Measurements from ENCODE around the gene NUP93. TPM values are rescaled to one million over a fixed set of nuclear protein-coding genes. Genes with fewer than 3 reads are reported as not detected.

NUP93 gene
- polyA plus RNA-seq, 1 donor (not counting 4 experiments of a cell fraction or from before 2014, with no cell fraction given): 74.1 TPM

DNA sequence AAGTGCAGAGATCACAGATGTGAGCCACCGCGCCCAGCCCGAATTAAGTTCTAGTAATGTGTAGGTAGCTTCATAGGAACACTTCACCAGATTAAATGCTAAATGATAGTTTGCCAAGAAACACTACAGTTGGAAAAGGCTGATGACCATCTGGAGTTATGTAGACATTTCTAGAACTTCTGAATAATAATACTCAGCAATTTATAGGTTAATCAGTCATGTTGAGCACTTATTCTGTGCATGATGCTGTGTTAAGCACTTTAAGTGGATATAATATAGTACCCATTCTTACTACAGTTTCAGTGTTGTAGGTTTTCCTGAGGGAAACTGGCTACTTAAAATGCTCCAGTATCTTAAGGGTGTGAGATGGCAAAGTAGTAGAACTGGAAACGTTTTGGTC lies 45.2 kb downstream of the NUP93 start:
- H3K9me3 ChIP-seq (ENCODE audit: control insufficient read depth, low read depth, low read length): no peaks in the 10 kb centered on the region
- no peak overlapping the region for H3K4me3 ChIP-seq (ENCODE audit: control insufficient read depth in 2 of 3, extremely low read depth in 1 of 3, insufficient read depth in 2 of 3, low read depth in 1 of 3, low read length in 3 of 3)
- no peak for DNase-seq (ENCODE audit: low read depth, low spot score)
- H3K27ac ChIP-seq (ENCODE audit: control insufficient read depth, insufficient read depth, low read length): no peak overlapping the region
- no peaks in the 10 kb centered on the region for H3K27me3 ChIP-seq (ENCODE audit: control insufficient read depth, extremely low read depth, insufficient read depth, low read length)
- H3K4me2 ChIP-seq (ENCODE audit: control insufficient read depth, extremely low read depth, insufficient read depth, low read depth, low read length): no peak overlapping the region
- no peaks in the 10 kb centered on the region for H3K9me1 ChIP-seq (ENCODE audit: control insufficient read depth, extremely low read depth, insufficient read depth, low read length)
- no peak overlapping the region for H3K9ac ChIP-seq (ENCODE audit: control insufficient read depth, extremely low read depth, insufficient read depth, low read length)
- peaks cover 32% of the 10 kb centered on the region for H3K79me2 ChIP-seq (ENCODE audit: control insufficient read depth, insufficient read depth, low read length)
- H3K36me3 ChIP-seq (ENCODE audit: control insufficient read depth in 2 of 2, extremely low read depth in 1 of 2, insufficient read depth in 2 of 2, low read length in 2 of 2): no peaks in the 10 kb centered on the region
- H4K20me1 ChIP-seq (ENCODE audit: control insufficient read depth, extremely low read depth, insufficient read depth, low read length): no peaks in the 10 kb centered on the region
- dilution Hi-C loops (cut with MboI; ENCODE audit: extremely low pct_ligation_motif_present, low sequenced_read_pairs): no loop called here
- H2AFZ ChIP-seq (ENCODE audit: control insufficient read depth, low read length): no peak overlapping the region
- TF ChIP-seq CTCF (optimal IDR thresholded peaks at IDR 0.05 in 1 of 3, IDR thresholded peaks at IDR 0.05 in 1 of 3, conservative IDR thresholded peaks at IDR 0.05 in 1 of 3; ENCODE audit: extremely low read depth in 1 of 3, insufficient read depth in 2 of 3, low read length in 3 of 3) (no peak), EZH2 (IDR thresholded peaks at IDR 0.05; ENCODE audit: low read length) (no peak)
- no peak for FAIRE-seq
- H3K4me1 ChIP-seq (ENCODE audit: control insufficient read depth, extremely low read depth, insufficient read depth, low read length): peaks cover 31% of the 10 kb centered on the region

- no peaks in the 10 kb centered on the region for H3K36me3 ChIP-seq (ENCODE audit: control insufficient read depth in 2 of 2, extremely low read depth in 1 of 2, insufficient read depth in 2 of 2, low read length in 2 of 2)
- H3K4me1 ChIP-seq (ENCODE audit: control insufficient read depth, extremely low read depth, insufficient read depth, low read length): peaks cover 31% of the 10 kb centered on the region
- H3K9ac ChIP-seq (ENCODE audit: control insufficient read depth, extremely low read depth, insufficient read depth, low read length): no peak overlapping the region
- H3K27me3 ChIP-seq (ENCODE audit: control insufficient read depth, extremely low read depth, insufficient read depth, low read length): no peaks in the 10 kb centered on the region
- no peaks in the 10 kb centered on the region for H3K9me1 ChIP-seq (ENCODE audit: control insufficient read depth, extremely low read depth, insufficient read depth, low read length)
- H3K27ac ChIP-seq (ENCODE audit: control insufficient read depth, insufficient read depth, low read length): no peak overlapping the region
- no peaks in the 10 kb centered on the region for H3K9me3 ChIP-seq (ENCODE audit: control insufficient read depth, low read depth, low read length)
- no peak for FAIRE-seq
- no peak for DNase-seq (ENCODE audit: low read depth, low spot score)
- dilution Hi-C loops (cut with MboI; ENCODE audit: extremely low pct_ligation_motif_present, low sequenced_read_pairs): no loop called here
- no peak overlapping the region for H3K4me3 ChIP-seq (ENCODE audit: control insufficient read depth in 2 of 3, extremely low read depth in 1 of 3, insufficient read depth in 2 of 3, low read depth in 1 of 3, low read length in 3 of 3)
- TF ChIP-seq CTCF (optimal IDR thresholded peaks at IDR 0.05 in 1 of 3, IDR thresholded peaks at IDR 0.05 in 1 of 3, conservative IDR thresholded peaks at IDR 0.05 in 1 of 3; ENCODE audit: extremely low read depth in 1 of 3, insufficient read depth in 2 of 3, low read length in 3 of 3) (no peak), EZH2 (IDR thresholded peaks at IDR 0.05; ENCODE audit: low read length) (no peak)
- no peaks in the 10 kb centered on the region for H4K20me1 ChIP-seq (ENCODE audit: control insufficient read depth, extremely low read depth, insufficient read depth, low read length)
- no peak overlapping the region for H2AFZ ChIP-seq (ENCODE audit: control insufficient read depth, low read length)
- peak overlapping the region; percentile 23 for H3K4me2 ChIP-seq (ENCODE audit: control insufficient read depth, extremely low read depth, insufficient read depth, low read depth, low read length)
- peaks cover 24% of the 10 kb centered on the region for H3K79me2 ChIP-seq (ENCODE audit: control insufficient read depth, insufficient read depth, low read length)
Measured at GRCh38 chr16:56776562-56776961, 46.6 kb downstream of the NUP93 start.

All from keratinocyte (primary cell).